H1 (cell line): Measurements from ENCODE around the gene TP53I11. TPM values are rescaled to one million over a fixed set of nuclear protein-coding genes. Genes with fewer than 3 reads are reported as not detected.

Source experiments
- CTCF ChIA-PET: fragments of 300-600 bp; sonication (Branson Sonifier 250); formaldehyde crosslinking; loops from one replicate; lab custom pipeline; 2021; ENCODE audit not compliant: partially characterized antibody; lab: Charles Lee
- POLR2A ChIA-PET: fragments of 300-600 bp; sonication (Branson Sonifier 250); formaldehyde crosslinking; loops from one replicate; lab custom pipeline; 2021; ENCODE audit warnings: inconsistent platforms; ENCODE audit not compliant: partially characterized antibody; lab: Charles Lee
- DNase-seq, 2 experiments: peaks; one replicate each; pipeline versions ENCODE4 v3.0.0 to v3.0.0-alpha.2; 2010 to 2022; ENCODE audit warnings: low spot score in 2 of 2, low read depth in 1 of 2, mixed read lengths in 1 of 2
- FAIRE-seq: peaks from 2 replicates; lab custom pipeline; 2011; peaks lifted over from hg19 to GRCh38; lab: Jason Lieb, UNC
- H2AFZ ChIP-seq: 2 replicates; pipeline ENCODE4 v1.8.1; 2012; ENCODE audit warnings: low read length, inconsistent platforms
- H2AK5ac ChIP-seq: 2 replicates; pipeline ENCODE4 v1.6.1; 2013; ENCODE audit warnings: low read depth, low read length
- H2BK120ac ChIP-seq: replicated peaks from 2 replicates; pipeline ENCODE3; 2013; ENCODE audit warnings: low read depth, low read length, inconsistent platforms
- H2BK12ac ChIP-seq: 2 replicates; pipeline ENCODE4 v1.6.1; 2013; ENCODE audit warnings: low read depth, low read length
- H2BK15ac ChIP-seq: 2 replicates; pipeline ENCODE4 v1.6.1; 2013; ENCODE audit warnings: low read length
- H2BK20ac ChIP-seq: 2 replicates; pipeline ENCODE4 v1.6.1; 2013; ENCODE audit warnings: low read length
- H2BK5ac ChIP-seq: 2 replicates; pipeline ENCODE4 v1.6.1; 2013; ENCODE audit warnings: low read depth, low read length
- H3K14ac ChIP-seq: 2 replicates; pipeline ENCODE4 v1.6.1; 2013; ENCODE audit warnings: inconsistent platforms; ENCODE audit not compliant: insufficient read length
- H3K18ac ChIP-seq: 2 replicates; pipeline ENCODE4 v1.6.1; 2013; ENCODE audit warnings: low read length; ENCODE audit errors: extremely low read depth
- H3K23ac ChIP-seq: 2 replicates; pipeline ENCODE4 v1.6.1; 2013; ENCODE audit warnings: inconsistent platforms; ENCODE audit not compliant: insufficient read length
- H3K23me2 ChIP-seq: 2 replicates; pipeline ENCODE4 v1.6.1; 2013; ENCODE audit warnings: low read depth, low read length
- H3K27ac ChIP-seq: 2 replicates; pipeline ENCODE4 v1.6.1; 2011; ENCODE audit warnings: low read depth, low read length, inconsistent platforms
- H3K27me3 ChIP-seq, 4 experiments: replicated peaks in 1 of 4; 1 replicate in 1 of 4; 2 replicates in 3 of 4; pipeline versions ENCODE4 v1.6.1 to v1.8.1; 2011 to 2013; ENCODE audit warnings: low read length in 3 of 4, mild to moderate bottlenecking in 3 of 4, inconsistent platforms in 2 of 4, mixed read lengths in 2 of 4, moderate library complexity in 1 of 4; ENCODE audit not compliant: control insufficient read depth in 3 of 4, insufficient read depth in 3 of 4; ENCODE audit errors: extremely low read depth in 1 of 4
- H3K36me3 ChIP-seq, 4 experiments: 2 replicates each; pipeline versions ENCODE4 v1.6.1 to v1.8.1; 2011 to 2013; ENCODE audit warnings: mild to moderate bottlenecking in 4 of 4, low read length in 3 of 4, moderate library complexity in 2 of 4, control low read depth in 1 of 4, inconsistent platforms in 1 of 4; ENCODE audit not compliant: insufficient read depth in 4 of 4, control insufficient read depth in 2 of 4
- H3K4ac ChIP-seq: replicated peaks from 2 replicates; pipeline ENCODE3; 2013; ENCODE audit warnings: low read length, low read depth, mixed read lengths, inconsistent platforms; ENCODE audit not compliant: insufficient read length
- H3K4me1 ChIP-seq, 4 experiments: replicated peaks in 1 of 4; 1 replicate in 1 of 4; 2 replicates in 3 of 4; pipeline versions ENCODE4 v1.6.1 to v1.8.1; 2011 to 2013; ENCODE audit warnings: low read length in 3 of 4, inconsistent platforms in 2 of 4, mixed read lengths in 1 of 4; ENCODE audit not compliant: insufficient read depth in 4 of 4, control insufficient read depth in 3 of 4
- H3K4me2 ChIP-seq, 2 experiments: 2 replicates each; pipeline versions ENCODE4 v1.6.1 to v1.8.1; 2011 to 2013; ENCODE audit warnings: low read depth in 2 of 2, low read length in 2 of 2, control low read depth in 1 of 2, inconsistent platforms in 1 of 2, mild to moderate bottlenecking in 1 of 2; ENCODE audit not compliant: insufficient read depth in 1 of 2
- H3K4me3 ChIP-seq, 4 experiments: fragments of 200-600, 300-600 bp in 1 of 4; sonication (generic), shearing (Covaris generic), sonication (Bioruptor Twin) in 1 of 4; 2 replicates each; pipeline versions ENCODE4 v1.5.1 to v1.8.1; 2011 to 2016; ENCODE audit warnings: low read length in 4 of 4, low read depth in 3 of 4, control low read depth in 2 of 4, inconsistent platforms in 2 of 4, mild to moderate bottlenecking in 2 of 4, mixed read lengths in 1 of 4, moderate library complexity in 1 of 4; ENCODE audit not compliant: insufficient read depth in 2 of 4; ENCODE audit errors: extremely low read depth in 1 of 4
- H3K56ac ChIP-seq: replicated peaks from 2 replicates; pipeline ENCODE3; 2013; ENCODE audit warnings: low read depth, mild to moderate bottlenecking, mixed read lengths, low read length, inconsistent platforms; ENCODE audit not compliant: insufficient read length
- H3K79me1 ChIP-seq: 2 replicates; pipeline ENCODE4 v1.6.1; 2013; ENCODE audit warnings: low read depth, low read length, control low read depth
- H3K79me2 ChIP-seq, 2 experiments: 2 replicates each; pipeline versions ENCODE4 v1.6.1 to v1.8.1; 2012 to 2013; ENCODE audit warnings: low read length in 2 of 2, mild to moderate bottlenecking in 2 of 2, inconsistent platforms in 1 of 2; ENCODE audit not compliant: insufficient read depth in 2 of 2, control insufficient read depth in 1 of 2
- H3K9ac ChIP-seq, 4 experiments: replicated peaks in 1 of 4; 1 replicate in 1 of 4; 2 replicates in 3 of 4; pipeline versions ENCODE4 v1.6.1 to v1.8.1; 2011 to 2013; ENCODE audit warnings: low read depth in 3 of 4, low read length in 3 of 4, control low read depth in 2 of 4, mild to moderate bottlenecking in 2 of 4, moderate library complexity in 2 of 4, inconsistent platforms in 1 of 4; ENCODE audit errors: extremely low read depth in 1 of 4
- H3K9me3 ChIP-seq, 2 experiments: 2 replicates each; pipeline versions ENCODE4 v1.6.1 to v1.8.1; 2012 to 2013; ENCODE audit warnings: mild to moderate bottlenecking in 2 of 2, moderate library complexity in 2 of 2, control low read depth in 1 of 2, inconsistent platforms in 1 of 2, low read depth in 1 of 2, low read length in 1 of 2, mixed read lengths in 1 of 2; ENCODE audit not compliant: insufficient read depth in 2 of 2
- H4K20me1 ChIP-seq, 2 experiments: replicated peaks in 1 of 2; 2 replicates each; pipeline versions ENCODE3 to v1.8.1; 2011 to 2013; ENCODE audit warnings: inconsistent platforms in 2 of 2, low read length in 2 of 2, mild to moderate bottlenecking in 1 of 2; ENCODE audit not compliant: insufficient read depth in 2 of 2, control insufficient read depth in 1 of 2
- H4K5ac ChIP-seq: 2 replicates; pipeline ENCODE4 v1.6.1; 2013; ENCODE audit warnings: low read length, low read depth, mixed read lengths, inconsistent platforms; ENCODE audit not compliant: insufficient read length
- H4K8ac ChIP-seq: 2 replicates; pipeline ENCODE4 v1.8.0; 2013; ENCODE audit warnings: mild to moderate bottlenecking, moderate library complexity, low read length, inconsistent platforms; ENCODE audit not compliant: insufficient read depth; ENCODE audit errors: extremely low read depth
- H4K91ac ChIP-seq: replicated peaks from 2 replicates; pipeline ENCODE3; 2013; ENCODE audit warnings: low read length, mixed read lengths, inconsistent platforms; ENCODE audit not compliant: insufficient read length
- CBX8 ChIP-seq: fragments of 300-800, 300-1000 bp; sonication (generic); IDR thresholded peaks from 2 replicates; pipeline ENCODE4 v1.7.1; 2016; ENCODE audit warnings: low read depth, low read length, borderline replicate concordance
- EZH2 ChIP-seq: fragments of 200-600 bp; sonication (generic); IDR thresholded peaks from 2 replicates; pipeline ENCODE4 v1.7.1; 2012; ENCODE audit warnings: low read depth, mild to moderate bottlenecking, moderate library complexity, low read length, inconsistent platforms; ENCODE audit not compliant: severe bottlenecking
- FOSL1 ChIP-seq: IDR thresholded peaks from 2 replicates; pipeline ENCODE4 v1.6.1; 2011; ENCODE audit warnings: mild to moderate bottlenecking, low read depth, low read length, moderate library complexity; ENCODE audit not compliant: insufficient read depth
- KDM1A ChIP-seq: fragments of 200-600, 300-600 bp; sonication (generic); IDR thresholded peaks from 2 replicates; pipeline ENCODE4 v1.7.1; 2016; ENCODE audit warnings: mild to moderate bottlenecking, low read length, borderline replicate concordance
- KDM5A ChIP-seq: fragments of 200-600 bp; IDR thresholded peaks from 2 replicates; pipeline ENCODE4 v1.7.1; 2012; ENCODE audit warnings: mild to moderate bottlenecking, low read length, inconsistent platforms, mixed read lengths
- SIRT6 ChIP-seq: IDR thresholded peaks from one replicate; pipeline ENCODE4 v1.7.1; 2012; ENCODE audit warnings: low read length, inconsistent platforms
- SP4 ChIP-seq: IDR thresholded peaks from 2 replicates; pipeline ENCODE4 v1.6.1; 2012; ENCODE audit warnings: low read length, inconsistent platforms
- SRF ChIP-seq: IDR thresholded peaks from 2 replicates; pipeline ENCODE4 v1.6.1; 2011; ENCODE audit warnings: mild to moderate bottlenecking, low read depth, low read length, moderate library complexity
- ZNF274 ChIP-seq: IDR thresholded peaks from 2 replicates; pipeline ENCODE4 v1.7.0; 2012; ENCODE audit warnings: low read length, borderline replicate concordance; ENCODE audit errors: extremely low read depth
- WGBS, 2 experiments: shearing (Covaris generic) in 1 of 2; methylation state at CpG; one replicate each; pipeline versions ENCODE4 v1.1.6 to v1.1.7; 2013 to 2015; ENCODE audit warnings: low lambda C conversion rate in 2 of 2, mixed read lengths in 2 of 2, inconsistent platforms in 1 of 2, low coverage in 1 of 2, missing lambda C conversion rate in 1 of 2; ENCODE audit not compliant: insufficient replicate concordance in 2 of 2, insufficient coverage in 1 of 2, insufficient read length in 1 of 2; ENCODE audit errors: extremely low coverage in 1 of 2, missing lambda C conversion rate in 1 of 2; 5-methylcytosine and 5-hydroxymethylcytosine counted together
- polyA plus RNA-seq, 7 experiments: library from polyadenylated mRNA; depleted of rRNA in 3 of 7; stranded (reverse) in 5 of 7; unstranded in 2 of 7; fragments of >200 nt in 5 of 7; fragments of 200-250 nt in 2 of 7; gene quantifications; 1 replicate in 5 of 7; 2 replicates in 1 of 7; 4 replicates in 1 of 7; pipeline versions ENCODE4 v1.2.1 to v1.2.3, GENCODE V29; 2011 to 2013; ENCODE audit warnings: missing spikeins in 2 of 7, mixed read lengths in 2 of 7
- total RNA-seq: library from RNA; stranded (reverse); fragmentation: NEBNext Ultra II Directional; extraction: Animal tissue kit (Norgen Biotek cat#: 25700); gene quantifications from 2 replicates; pipeline ENCODE4 v1.2.1, GENCODE V29; 2021
- TF ChIP-seq, protein P1 (sequence below): IDR thresholded peaks from 2 replicates; pipeline ENCODE4 v1.6.1; 2011; ENCODE audit warnings: low read length, improper control_type of control experiment
- TF ChIP-seq, protein P2 (sequence below): IDR thresholded peaks from 2 replicates; pipeline ENCODE4 v1.6.1; 2012; ENCODE audit warnings: low read length, inconsistent platforms

Gene TP53I11
- total and polyA plus RNA-seq, 2 of the 8 experiments (the other 6 are each of a cell fraction or from before 2014, with no cell fraction given) = 34.0 to 46.3 TPM

DNA sequence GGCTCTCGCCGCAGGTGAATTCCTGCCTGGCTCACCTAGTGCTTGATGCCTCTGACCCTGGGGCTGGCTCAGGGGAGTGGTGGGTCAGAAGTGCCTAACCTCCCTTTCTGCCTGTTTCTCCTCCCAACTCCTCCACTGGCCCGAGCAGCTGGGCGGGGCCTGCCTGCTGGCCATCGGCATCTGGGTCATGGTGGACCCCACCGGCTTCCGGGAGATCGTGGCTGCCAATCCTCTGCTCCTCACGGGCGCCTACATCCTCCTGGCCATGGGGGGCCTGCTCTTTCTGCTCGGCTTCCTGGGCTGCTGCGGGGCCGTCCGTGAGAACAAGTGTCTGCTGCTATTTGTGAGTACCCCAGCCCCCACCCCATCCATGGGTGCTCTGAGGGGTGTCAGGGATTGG, 41.1 kb downstream of the TP53I11 start:
- Histone ChIP-seq H2BK15ac (peak overlapping the region; percentile 50; the same call in 1 of the 2 replicates), H3K79me2 (0 out of 4 replicates have a peak, but pooled peaks cover 0 to 3% of the 10 kb centered on the region in 2 experiments), H3K18ac (no peak overlapping the region), H4K20me1 (peaks cover 0 to 3% of the 10 kb centered on the region in 2 experiments), H4K8ac (0 out of 2 replicates have a peak overlapping the region, but pooled peaks have one; percentile 28), H2BK12ac (no peak overlapping the region), H2AK5ac (no peak overlapping the region), H3K4ac (no peak overlapping the region), H3K9me3 (no peaks in the 10 kb centered on the region), H3K79me1 (no peaks in the 10 kb centered on the region), H2BK120ac (no peak overlapping the region), H3K23me2 (no peaks in the 10 kb centered on the region), H3K4me1 (peaks cover 4 to 38% (median 14%) of the 10 kb centered on the region in 4 experiments), H4K5ac (no peak overlapping the region), H3K27ac (no peak overlapping the region), H3K56ac (no peak overlapping the region), H2AFZ (no peak overlapping the region), H3K36me3 (no peaks in the 10 kb centered on the region; a peak in 1 of 8 replicates), H3K9ac (no peak overlapping the region), H2BK20ac (no peak overlapping the region), H2BK5ac (no peak overlapping the region), H3K23ac (no peak overlapping the region), H4K91ac (no peak overlapping the region), H3K14ac (no peak overlapping the region), H3K4me3 (no peak overlapping the region), H3K4me2 (no peak overlapping the region), H3K27me3 (no peaks in the 10 kb centered on the region; a peak in 2 of 7 replicates)
- DNase-seq (no peak), FAIRE-seq (no peak)
- POLR2A ChIA-PET = no interaction called here
- WGBS, 2 experiments = 88% methylated on average over 14 of the region's 14 CpGs; no CpG with 5 or more reads in 1 of the 2 experiments
- CTCF ChIA-PET = interaction anchor here (0.8 to 2.7 kb wide), 10 partner anchors 15 to 376 kb away, joined by 3 to 57 read pairs (median 4); no protein-coding TSS in a partner anchor
- TF ChIP-seq, protein P1, sequence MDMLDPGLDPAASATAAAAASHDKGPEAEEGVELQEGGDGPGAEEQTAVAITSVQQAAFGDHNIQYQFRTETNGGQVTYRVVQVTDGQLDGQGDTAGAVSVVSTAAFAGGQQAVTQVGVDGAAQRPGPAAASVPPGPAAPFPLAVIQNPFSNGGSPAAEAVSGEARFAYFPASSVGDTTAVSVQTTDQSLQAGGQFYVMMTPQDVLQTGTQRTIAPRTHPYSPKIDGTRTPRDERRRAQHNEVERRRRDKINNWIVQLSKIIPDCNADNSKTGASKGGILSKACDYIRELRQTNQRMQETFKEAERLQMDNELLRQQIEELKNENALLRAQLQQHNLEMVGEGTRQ = no peak
- TF ChIP-seq EZH2 (no peak), SP4 (no peak), KDM5A (no peak), ZNF274 (no peak), CBX8 (no peak), FOSL1 (no peak), KDM1A (no peak), SRF (no peak), SIRT6 (no peak)
- TF ChIP-seq, protein P2, sequence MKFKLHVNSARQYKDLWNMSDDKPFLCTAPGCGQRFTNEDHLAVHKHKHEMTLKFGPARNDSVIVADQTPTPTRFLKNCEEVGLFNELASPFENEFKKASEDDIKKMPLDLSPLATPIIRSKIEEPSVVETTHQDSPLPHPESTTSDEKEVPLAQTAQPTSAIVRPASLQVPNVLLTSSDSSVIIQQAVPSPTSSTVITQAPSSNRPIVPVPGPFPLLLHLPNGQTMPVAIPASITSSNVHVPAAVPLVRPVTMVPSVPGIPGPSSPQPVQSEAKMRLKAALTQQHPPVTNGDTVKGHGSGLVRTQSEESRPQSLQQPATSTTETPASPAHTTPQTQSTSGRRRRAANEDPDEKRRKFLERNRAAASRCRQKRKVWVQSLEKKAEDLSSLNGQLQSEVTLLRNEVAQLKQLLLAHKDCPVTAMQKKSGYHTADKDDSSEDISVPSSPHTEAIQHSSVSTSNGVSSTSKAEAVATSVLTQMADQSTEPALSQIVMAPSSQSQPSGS = no peak
